Esophagus muscularis mucosa (tissue), 4 donors: ENCODE measurements around the gene MCF2L. TPM values are rescaled to one million over a fixed set of nuclear protein-coding genes. Genes with fewer than 3 reads are reported as not detected.

Experiments
- DNase-seq: peaks from one replicate; pipeline ENCODE4 v3.0.0-alpha.2; 2017; ENCODE audit errors: extremely low spot score
- H3K27ac ChIP-seq, 4 donors: fragments of 200-600 bp; sonication (generic); replicated peaks in 1 of 4; 1 replicate in 3 of 4; 2 replicates in 1 of 4; pipeline ENCODE4 v1.5.1; 2016 to 2019; ENCODE audit warnings: mild to moderate bottlenecking in 1 of 4
- H3K27me3 ChIP-seq, 4 donors: fragments of 200-600 bp; sonication (generic); one replicate each; pipeline versions ENCODE4 v1.5.1 to v1.6.0; 2016 to 2019
- H3K36me3 ChIP-seq, 4 donors: fragments of 200-600 bp; sonication (generic); one replicate each; pipeline ENCODE4 v1.5.1; 2016 to 2019
- H3K4me1 ChIP-seq, 4 donors: fragments of 200-600 bp; sonication (generic); one replicate each; pipeline ENCODE4 v1.5.1; 2016 to 2019
- H3K4me3 ChIP-seq, 4 donors: fragments of 200-600 bp; sonication (generic); 1 replicate in 2 of 4; 2 replicates in 2 of 4; pipeline ENCODE4 v1.5.1; 2016 to 2019; ENCODE audit warnings: mild to moderate bottlenecking in 4 of 4, moderate library complexity in 1 of 4
- H3K9me3 ChIP-seq, 4 donors: fragments of 200-600 bp; sonication (generic); 1 replicate in 3 of 4; 2 replicates in 1 of 4; pipeline ENCODE4 v1.5.1; 2016 to 2019
- EP300 ChIP-seq: sonication (generic); formaldehyde crosslinking; IDR thresholded peaks from one replicate; pipeline ENCODE4 v1.6.1; 2017; ENCODE audit warnings: antibody characterized with exemption
- POLR2A ChIP-seq: fragments of 450-650 bp; IDR thresholded peaks from one replicate; pipeline ENCODE4 v1.6.1; 2017; ENCODE audit warnings: antibody characterized with exemption, moderate library complexity, mild to moderate bottlenecking, low read depth
- POLR2AphosphoS5 ChIP-seq, 2 donors: sonication (generic); formaldehyde crosslinking; IDR thresholded peaks; one replicate each; pipeline ENCODE4 v1.6.1; 2017; ENCODE audit warnings: antibody characterized with exemption in 2 of 2
- WGBS: methylation state at CpG from one replicate; pipeline ENCODE4 v1.1.5; 2018; 5-methylcytosine and 5-hydroxymethylcytosine counted together
- intact Hi-C: fragments of 100-400 bp; cut with DNase I; formaldehyde crosslinking; loops from one replicate; pipeline ENCODE4 v1.15.1; 2023
- total RNA-seq, 4 donors: library from RNA; depleted of rRNA; stranded (reverse); fragments of >200 nt; gene quantifications; one replicate each; pipeline versions ENCODE4 v1.1.0 to v1.2.1, GENCODE V29; 2016
- TF ChIP-seq, protein P1 (sequence below), 3 experiments: fragments of 200-600 bp in 2 of 3; fragments of 450-650 bp in 1 of 3; sonication (generic) in 2 of 3; IDR thresholded peaks; one replicate each; pipeline ENCODE4 v1.5.1; 2017 to 2019; ENCODE audit warnings: antibody characterized with exemption in 3 of 3, mild to moderate bottlenecking in 2 of 3, moderate library complexity in 1 of 3

The MCF2L gene
- total RNA-seq, 4 donors from 2014 or later: 14.5 to 38.6 (median 26.7) TPM

DNA sequence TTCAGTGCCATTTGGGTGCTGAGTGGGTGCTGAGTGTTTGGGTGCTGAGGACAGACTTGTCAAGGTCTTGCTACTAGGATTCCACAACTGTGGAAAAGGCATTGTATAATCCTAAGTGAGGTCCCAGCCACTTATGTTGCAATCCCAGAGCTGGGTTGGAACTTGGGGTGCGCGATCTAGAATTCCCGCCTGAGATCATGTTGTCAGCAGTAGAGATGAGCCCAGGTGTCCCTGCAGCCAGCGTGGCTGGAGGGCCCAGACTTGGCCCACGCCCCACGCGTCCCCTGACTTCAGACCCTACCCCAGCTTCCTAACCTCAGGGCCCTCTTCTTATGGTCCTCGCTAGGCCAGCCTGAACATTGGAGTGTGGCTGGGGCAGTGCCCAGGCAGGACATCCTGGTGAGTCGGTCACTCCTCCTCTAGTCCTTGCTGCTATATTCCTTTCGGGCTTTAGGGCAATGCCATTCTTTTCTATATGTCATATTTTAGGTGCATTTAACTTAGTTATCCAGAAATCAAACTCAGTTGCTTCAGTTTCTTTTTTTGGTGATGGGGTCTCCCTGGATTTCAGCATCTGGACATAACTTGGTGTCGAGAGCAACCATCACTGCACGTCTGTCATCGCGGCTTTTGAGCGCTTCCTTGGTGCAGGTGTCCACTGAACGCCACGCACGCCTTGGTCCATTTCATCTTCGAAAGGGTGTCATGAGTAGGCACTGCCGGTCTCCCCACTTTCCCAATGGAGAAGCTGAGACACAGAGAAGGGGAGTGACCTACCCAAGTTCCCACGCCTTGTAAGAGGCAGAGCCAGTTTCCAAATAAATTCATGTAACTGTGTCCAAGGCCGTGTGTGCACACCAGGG, 90.2 kb downstream of the MCF2L start:
- Histone ChIP-seq H3K27me3 (peaks cover 0 to 12% (median 0%) of the 10 kb centered on the region in 4 donors), H3K27ac (no peak overlapping the region), H3K4me1 (no peaks in the 10 kb centered on the region), H3K36me3 (peaks cover 0 to 39% (median 0%) of the 10 kb centered on the region in 4 donors), H3K4me3 (no peak overlapping the region), H3K9me3 (peaks cover 0 to 8% (median 0%) of the 10 kb centered on the region in 4 donors)
- TF ChIP-seq, protein P1, sequence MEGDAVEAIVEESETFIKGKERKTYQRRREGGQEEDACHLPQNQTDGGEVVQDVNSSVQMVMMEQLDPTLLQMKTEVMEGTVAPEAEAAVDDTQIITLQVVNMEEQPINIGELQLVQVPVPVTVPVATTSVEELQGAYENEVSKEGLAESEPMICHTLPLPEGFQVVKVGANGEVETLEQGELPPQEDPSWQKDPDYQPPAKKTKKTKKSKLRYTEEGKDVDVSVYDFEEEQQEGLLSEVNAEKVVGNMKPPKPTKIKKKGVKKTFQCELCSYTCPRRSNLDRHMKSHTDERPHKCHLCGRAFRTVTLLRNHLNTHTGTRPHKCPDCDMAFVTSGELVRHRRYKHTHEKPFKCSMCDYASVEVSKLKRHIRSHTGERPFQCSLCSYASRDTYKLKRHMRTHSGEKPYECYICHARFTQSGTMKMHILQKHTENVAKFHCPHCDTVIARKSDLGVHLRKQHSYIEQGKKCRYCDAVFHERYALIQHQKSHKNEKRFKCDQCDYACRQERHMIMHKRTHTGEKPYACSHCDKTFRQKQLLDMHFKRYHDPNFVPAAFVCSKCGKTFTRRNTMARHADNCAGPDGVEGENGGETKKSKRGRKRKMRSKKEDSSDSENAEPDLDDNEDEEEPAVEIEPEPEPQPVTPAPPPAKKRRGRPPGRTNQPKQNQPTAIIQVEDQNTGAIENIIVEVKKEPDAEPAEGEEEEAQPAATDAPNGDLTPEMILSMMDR (IDR thresholded peaks at IDR 0.05): no peak
- no peak for TF ChIP-seq EP300
- TF ChIP-seq POLR2A: no peak
- no peak for TF ChIP-seq POLR2AphosphoS5 (IDR thresholded peaks at IDR 0.05)
- WGBS: 95% methylated on average over 17 of the region's 22 CpGs
- intact Hi-C loops: no loop called here
- DNase-seq: no peak

DNA sequence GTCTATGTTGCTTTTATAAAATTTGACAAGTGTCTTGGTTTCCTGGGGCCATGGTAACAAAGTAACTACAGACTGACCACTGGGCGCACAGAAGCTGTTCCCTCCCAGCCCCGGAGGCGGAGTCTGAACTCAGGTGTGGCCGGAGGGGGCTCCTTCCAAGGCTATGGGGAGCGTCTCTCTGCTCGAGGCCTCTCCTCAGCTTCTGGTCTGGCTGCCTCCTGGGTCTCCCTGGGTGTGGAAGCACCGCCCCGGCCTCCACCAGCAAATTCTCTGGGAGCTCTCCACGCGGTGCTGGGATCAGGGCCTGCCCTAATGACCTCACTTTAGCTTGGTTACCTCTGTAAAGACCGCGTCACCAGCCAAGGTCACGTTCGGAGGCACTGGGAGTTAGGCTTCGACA, 90.9 kb downstream of the MCF2L start:
- WGBS: 83% methylated on average over 15 of the region's 15 CpGs
- Histone ChIP-seq H3K9me3 (peaks cover 0 to 8% (median 0%) of the 10 kb centered on the region in 4 donors), H3K27me3 (peaks cover 0 to 7% (median 0%) of the 10 kb centered on the region in 4 donors), H3K27ac (no peak overlapping the region), H3K4me1 (no peaks in the 10 kb centered on the region), H3K36me3 (peaks cover 0 to 45% (median 0%) of the 10 kb centered on the region in 4 donors), H3K4me3 (no peak overlapping the region)
- DNase-seq: no peak
- TF ChIP-seq, protein P1 (IDR thresholded peaks at IDR 0.05): no peak
- TF ChIP-seq EP300 (no peak), POLR2AphosphoS5 (IDR thresholded peaks at IDR 0.05) (no peak), POLR2A (no peak)
- intact Hi-C loops: no loop called here

DNA sequence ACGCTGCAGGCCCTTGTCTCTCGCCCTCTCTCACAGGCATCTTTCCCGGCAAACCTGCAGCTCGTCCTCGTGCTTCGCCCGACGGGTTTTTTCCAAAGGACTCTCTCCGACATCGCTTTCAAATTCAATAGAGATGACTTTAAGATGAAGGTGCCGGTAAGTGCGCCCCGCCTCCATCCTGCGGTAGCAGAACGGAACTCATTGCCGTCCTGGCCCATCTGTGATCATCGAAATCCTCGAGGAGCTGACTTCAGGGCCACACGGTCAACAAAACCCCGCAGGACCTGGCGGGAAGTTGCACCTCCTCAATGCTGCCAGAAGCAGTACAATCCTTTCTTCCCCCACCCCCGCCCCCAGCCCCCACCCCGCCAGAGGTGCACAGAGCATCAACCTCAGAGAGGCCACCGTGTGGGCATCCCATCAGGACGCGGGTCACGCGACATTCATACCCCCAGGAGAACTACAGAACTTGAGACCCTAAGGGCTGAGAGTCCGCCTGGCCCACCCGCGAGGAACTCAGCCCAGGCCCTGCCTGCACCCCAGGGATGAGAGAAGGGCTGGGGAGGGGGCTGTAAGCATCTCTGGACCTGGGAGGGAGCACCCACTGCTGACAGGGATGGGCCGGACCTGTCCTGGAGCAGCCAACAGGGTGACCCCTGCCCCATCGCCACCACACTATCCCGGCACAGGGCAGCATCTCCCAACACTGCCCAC, 91.7 kb downstream of the MCF2L start:
- Histone ChIP-seq H3K27ac (no peak overlapping the region), H3K27me3 (peaks cover 0 to 3% (median 0%) of the 10 kb centered on the region in 4 donors), H3K4me1 (no peaks in the 10 kb centered on the region), H3K9me3 (peaks cover 0 to 8% (median 0%) of the 10 kb centered on the region in 4 donors), H3K4me3 (no peak overlapping the region), H3K36me3 (peaks cover 0 to 50% (median 2%) of the 10 kb centered on the region in 4 donors)
- TF ChIP-seq EP300 (no peak), POLR2A (no peak), POLR2AphosphoS5 (IDR thresholded peaks at IDR 0.05) (no peak)
- TF ChIP-seq, protein P1 (IDR thresholded peaks at IDR 0.05): no peak
- 90% methylated on average over 23 of the region's 34 CpGs for WGBS
- no peak for DNase-seq
- intact Hi-C loops: no loop called here

DNA sequence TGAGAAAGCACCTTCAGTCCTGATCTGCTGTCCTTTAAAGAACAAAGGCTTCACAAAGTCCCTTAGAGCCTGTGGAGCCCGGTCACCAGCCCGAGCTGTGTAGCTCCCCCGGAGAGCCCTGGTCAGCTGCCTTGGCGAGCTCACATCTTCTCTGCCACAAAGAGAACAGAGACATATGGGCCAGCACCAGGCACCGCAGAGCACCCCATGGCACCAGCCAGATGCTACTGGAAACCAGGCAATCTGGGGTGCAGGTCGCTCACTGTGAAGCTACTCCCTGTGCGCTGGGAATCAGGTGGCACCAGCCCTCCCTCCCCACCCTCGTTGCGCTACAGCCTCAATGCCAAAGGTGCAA, 92.2 kb downstream of the MCF2L start:
- H3K27me3 ChIP-seq: peaks cover 0 to 4% (median 0%) of the 10 kb centered on the region in 4 donors
- H3K36me3 ChIP-seq: peaks cover 0 to 54% (median 4%) of the 10 kb centered on the region in 4 donors
- H3K9me3 ChIP-seq: peaks cover 0 to 8% (median 0%) of the 10 kb centered on the region in 4 donors
- intact Hi-C loops: no loop called here
- 93% methylated on average over 4 of the region's 9 CpGs for WGBS
- H3K4me3 ChIP-seq: no peak overlapping the region
- no peaks in the 10 kb centered on the region for H3K4me1 ChIP-seq
- no peak for DNase-seq
- TF ChIP-seq POLR2AphosphoS5 (IDR thresholded peaks at IDR 0.05): no peak
- TF ChIP-seq, protein P1 (IDR thresholded peaks at IDR 0.05): no peak
- no peak for TF ChIP-seq POLR2A
- no peak for TF ChIP-seq EP300
- no peak overlapping the region for H3K27ac ChIP-seq
